H1 (cell line): ENCODE measurements around the gene THADA. TPM values are rescaled to one million over a fixed set of nuclear protein-coding genes. Genes with fewer than 3 reads are reported as not detected.

Experiments used
- CTCF ChIA-PET: fragments of 300-600 bp; sonication (Branson Sonifier 250); formaldehyde crosslinking; loops from one replicate; lab custom pipeline; 2021; ENCODE audit not compliant: partially characterized antibody; lab: Charles Lee
- POLR2A ChIA-PET: fragments of 300-600 bp; sonication (Branson Sonifier 250); formaldehyde crosslinking; loops from one replicate; lab custom pipeline; 2021; ENCODE audit warnings: inconsistent platforms; ENCODE audit not compliant: partially characterized antibody; lab: Charles Lee
- DNase-seq, 2 experiments: peaks; one replicate each; pipeline versions ENCODE4 v3.0.0 to v3.0.0-alpha.2; 2010 to 2022; ENCODE audit warnings: low spot score in 2 of 2, low read depth in 1 of 2, mixed read lengths in 1 of 2
- FAIRE-seq: peaks from 2 replicates; lab custom pipeline; 2011; peaks lifted over from hg19 to GRCh38; lab: Jason Lieb, UNC
- H2AFZ ChIP-seq: 2 replicates; pipeline ENCODE4 v1.8.1; 2012; ENCODE audit warnings: low read length, inconsistent platforms
- H2AK5ac ChIP-seq: 2 replicates; pipeline ENCODE4 v1.6.1; 2013; ENCODE audit warnings: low read depth, low read length
- H2BK120ac ChIP-seq: replicated peaks from 2 replicates; pipeline ENCODE3; 2013; ENCODE audit warnings: low read depth, low read length, inconsistent platforms
- H2BK12ac ChIP-seq: 2 replicates; pipeline ENCODE4 v1.6.1; 2013; ENCODE audit warnings: low read depth, low read length
- H2BK15ac ChIP-seq: 2 replicates; pipeline ENCODE4 v1.6.1; 2013; ENCODE audit warnings: low read length
- H2BK20ac ChIP-seq: 2 replicates; pipeline ENCODE4 v1.6.1; 2013; ENCODE audit warnings: low read length
- H2BK5ac ChIP-seq: 2 replicates; pipeline ENCODE4 v1.6.1; 2013; ENCODE audit warnings: low read depth, low read length
- H3K14ac ChIP-seq: 2 replicates; pipeline ENCODE4 v1.6.1; 2013; ENCODE audit warnings: inconsistent platforms; ENCODE audit not compliant: insufficient read length
- H3K18ac ChIP-seq: 2 replicates; pipeline ENCODE4 v1.6.1; 2013; ENCODE audit warnings: low read length; ENCODE audit errors: extremely low read depth
- H3K23ac ChIP-seq: 2 replicates; pipeline ENCODE4 v1.6.1; 2013; ENCODE audit warnings: inconsistent platforms; ENCODE audit not compliant: insufficient read length
- H3K23me2 ChIP-seq: 2 replicates; pipeline ENCODE4 v1.6.1; 2013; ENCODE audit warnings: low read depth, low read length
- H3K27ac ChIP-seq: 2 replicates; pipeline ENCODE4 v1.6.1; 2011; ENCODE audit warnings: low read depth, low read length, inconsistent platforms
- H3K27me3 ChIP-seq, 4 experiments: replicated peaks in 1 of 4; 1 replicate in 1 of 4; 2 replicates in 3 of 4; pipeline versions ENCODE4 v1.6.1 to v1.8.1; 2011 to 2013; ENCODE audit warnings: low read length in 3 of 4, mild to moderate bottlenecking in 3 of 4, inconsistent platforms in 2 of 4, mixed read lengths in 2 of 4, moderate library complexity in 1 of 4; ENCODE audit not compliant: control insufficient read depth in 3 of 4, insufficient read depth in 3 of 4; ENCODE audit errors: extremely low read depth in 1 of 4
- H3K36me3 ChIP-seq, 4 experiments: 2 replicates each; pipeline versions ENCODE4 v1.6.1 to v1.8.1; 2011 to 2013; ENCODE audit warnings: mild to moderate bottlenecking in 4 of 4, low read length in 3 of 4, moderate library complexity in 2 of 4, control low read depth in 1 of 4, inconsistent platforms in 1 of 4; ENCODE audit not compliant: insufficient read depth in 4 of 4, control insufficient read depth in 2 of 4
- H3K4ac ChIP-seq: replicated peaks from 2 replicates; pipeline ENCODE3; 2013; ENCODE audit warnings: low read length, low read depth, mixed read lengths, inconsistent platforms; ENCODE audit not compliant: insufficient read length
- H3K4me1 ChIP-seq, 4 experiments: replicated peaks in 1 of 4; 1 replicate in 1 of 4; 2 replicates in 3 of 4; pipeline versions ENCODE4 v1.6.1 to v1.8.1; 2011 to 2013; ENCODE audit warnings: low read length in 3 of 4, inconsistent platforms in 2 of 4, mixed read lengths in 1 of 4; ENCODE audit not compliant: insufficient read depth in 4 of 4, control insufficient read depth in 3 of 4
- H3K4me2 ChIP-seq, 2 experiments: 2 replicates each; pipeline versions ENCODE4 v1.6.1 to v1.8.1; 2011 to 2013; ENCODE audit warnings: low read depth in 2 of 2, low read length in 2 of 2, control low read depth in 1 of 2, inconsistent platforms in 1 of 2, mild to moderate bottlenecking in 1 of 2; ENCODE audit not compliant: insufficient read depth in 1 of 2
- H3K4me3 ChIP-seq, 4 experiments: fragments of 200-600, 300-600 bp in 1 of 4; sonication (generic), shearing (Covaris generic), sonication (Bioruptor Twin) in 1 of 4; 2 replicates each; pipeline versions ENCODE4 v1.5.1 to v1.8.1; 2011 to 2016; ENCODE audit warnings: low read length in 4 of 4, low read depth in 3 of 4, control low read depth in 2 of 4, inconsistent platforms in 2 of 4, mild to moderate bottlenecking in 2 of 4, mixed read lengths in 1 of 4, moderate library complexity in 1 of 4; ENCODE audit not compliant: insufficient read depth in 2 of 4; ENCODE audit errors: extremely low read depth in 1 of 4
- H3K56ac ChIP-seq: replicated peaks from 2 replicates; pipeline ENCODE3; 2013; ENCODE audit warnings: low read depth, mild to moderate bottlenecking, mixed read lengths, low read length, inconsistent platforms; ENCODE audit not compliant: insufficient read length
- H3K79me1 ChIP-seq: 2 replicates; pipeline ENCODE4 v1.6.1; 2013; ENCODE audit warnings: low read depth, low read length, control low read depth
- H3K79me2 ChIP-seq, 2 experiments: 2 replicates each; pipeline versions ENCODE4 v1.6.1 to v1.8.1; 2012 to 2013; ENCODE audit warnings: low read length in 2 of 2, mild to moderate bottlenecking in 2 of 2, inconsistent platforms in 1 of 2; ENCODE audit not compliant: insufficient read depth in 2 of 2, control insufficient read depth in 1 of 2
- H3K9ac ChIP-seq, 4 experiments: replicated peaks in 1 of 4; 1 replicate in 1 of 4; 2 replicates in 3 of 4; pipeline versions ENCODE4 v1.6.1 to v1.8.1; 2011 to 2013; ENCODE audit warnings: low read depth in 3 of 4, low read length in 3 of 4, control low read depth in 2 of 4, mild to moderate bottlenecking in 2 of 4, moderate library complexity in 2 of 4, inconsistent platforms in 1 of 4; ENCODE audit errors: extremely low read depth in 1 of 4
- H3K9me3 ChIP-seq, 2 experiments: 2 replicates each; pipeline versions ENCODE4 v1.6.1 to v1.8.1; 2012 to 2013; ENCODE audit warnings: mild to moderate bottlenecking in 2 of 2, moderate library complexity in 2 of 2, control low read depth in 1 of 2, inconsistent platforms in 1 of 2, low read depth in 1 of 2, low read length in 1 of 2, mixed read lengths in 1 of 2; ENCODE audit not compliant: insufficient read depth in 2 of 2
- H4K20me1 ChIP-seq, 2 experiments: replicated peaks in 1 of 2; 2 replicates each; pipeline versions ENCODE3 to v1.8.1; 2011 to 2013; ENCODE audit warnings: inconsistent platforms in 2 of 2, low read length in 2 of 2, mild to moderate bottlenecking in 1 of 2; ENCODE audit not compliant: insufficient read depth in 2 of 2, control insufficient read depth in 1 of 2
- H4K5ac ChIP-seq: 2 replicates; pipeline ENCODE4 v1.6.1; 2013; ENCODE audit warnings: low read length, low read depth, mixed read lengths, inconsistent platforms; ENCODE audit not compliant: insufficient read length
- H4K8ac ChIP-seq: 2 replicates; pipeline ENCODE4 v1.8.0; 2013; ENCODE audit warnings: mild to moderate bottlenecking, moderate library complexity, low read length, inconsistent platforms; ENCODE audit not compliant: insufficient read depth; ENCODE audit errors: extremely low read depth
- H4K91ac ChIP-seq: replicated peaks from 2 replicates; pipeline ENCODE3; 2013; ENCODE audit warnings: low read length, mixed read lengths, inconsistent platforms; ENCODE audit not compliant: insufficient read length
- CBX8 ChIP-seq: fragments of 300-800, 300-1000 bp; sonication (generic); IDR thresholded peaks from 2 replicates; pipeline ENCODE4 v1.7.1; 2016; ENCODE audit warnings: low read depth, low read length, borderline replicate concordance
- RAD21 ChIP-seq, 2 experiments: IDR thresholded peaks in 1 of 2; conservative IDR thresholded peaks in 1 of 2; 2 replicates each; pipeline ENCODE4 v1.6.1; 2011; ENCODE audit warnings: low read depth in 2 of 2, low read length in 2 of 2, improper control_type of control experiment in 1 of 2, inconsistent platforms in 1 of 2, mild to moderate bottlenecking in 1 of 2, moderate library complexity in 1 of 2
- WGBS, 2 experiments: shearing (Covaris generic) in 1 of 2; methylation state at CpG; one replicate each; pipeline versions ENCODE4 v1.1.6 to v1.1.7; 2013 to 2015; ENCODE audit warnings: low lambda C conversion rate in 2 of 2, mixed read lengths in 2 of 2, inconsistent platforms in 1 of 2, low coverage in 1 of 2, missing lambda C conversion rate in 1 of 2; ENCODE audit not compliant: insufficient replicate concordance in 2 of 2, insufficient coverage in 1 of 2, insufficient read length in 1 of 2; ENCODE audit errors: extremely low coverage in 1 of 2, missing lambda C conversion rate in 1 of 2; 5-methylcytosine and 5-hydroxymethylcytosine counted together
- polyA plus RNA-seq, 7 experiments: library from polyadenylated mRNA; depleted of rRNA in 3 of 7; stranded (reverse) in 5 of 7; unstranded in 2 of 7; fragments of >200 nt in 5 of 7; fragments of 200-250 nt in 2 of 7; gene quantifications; 1 replicate in 5 of 7; 2 replicates in 1 of 7; 4 replicates in 1 of 7; pipeline versions ENCODE4 v1.2.1 to v1.2.3, GENCODE V29; 2011 to 2013; ENCODE audit warnings: missing spikeins in 2 of 7, mixed read lengths in 2 of 7
- total RNA-seq: library from RNA; stranded (reverse); fragmentation: NEBNext Ultra II Directional; extraction: Animal tissue kit (Norgen Biotek cat#: 25700); gene quantifications from 2 replicates; pipeline ENCODE4 v1.2.1, GENCODE V29; 2021
- TF ChIP-seq, protein P1 (sequence below), 3 experiments: IDR thresholded peaks; 1 replicate in 2 of 3; 2 replicates in 1 of 3; pipeline versions ENCODE4 v1.5.1 to v1.6.1; 2011; ENCODE audit warnings: low read length in 3 of 3, mild to moderate bottlenecking in 3 of 3, inconsistent platforms in 2 of 3, low read depth in 1 of 3, moderate library complexity in 1 of 3; ENCODE audit not compliant: insufficient read depth in 1 of 3; ENCODE audit errors: control extremely low read depth in 1 of 3

The THADA gene
- total and polyA plus RNA-seq, 2 of the 8 experiments (the other 6 are each of a cell fraction or from before 2014, with no cell fraction given): 22.4 to 26.8 TPM

DNA sequence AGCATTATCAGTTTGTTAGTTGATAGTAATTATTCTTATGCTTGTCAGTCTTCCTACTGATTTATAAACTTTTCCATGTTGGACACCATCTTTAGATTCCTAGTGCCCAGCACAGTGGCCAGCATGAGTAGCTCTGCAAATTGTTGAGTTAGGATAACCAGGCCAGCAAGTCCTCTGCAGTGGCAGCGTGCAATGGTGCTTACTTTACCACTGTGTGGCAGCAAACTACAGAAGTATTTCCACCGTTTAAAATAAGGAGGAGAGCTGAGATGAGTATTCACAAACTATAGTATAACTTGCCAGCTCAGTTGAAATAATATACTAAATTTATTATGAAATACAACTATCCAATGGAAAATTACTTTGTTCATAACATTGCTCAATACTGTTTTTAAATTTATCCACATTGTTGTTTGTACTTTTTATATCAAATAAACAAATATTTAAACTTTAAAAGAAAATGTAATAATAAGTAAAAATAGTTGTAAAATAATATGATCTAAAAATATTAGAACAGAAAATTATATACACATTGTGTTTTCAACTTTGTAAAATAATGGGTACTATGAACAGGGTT lies 9.3 kb upstream of the THADA start:
- Histone ChIP-seq H3K79me2 (no peaks in the 10 kb centered on the region), H2BK15ac (no peak overlapping the region), H3K56ac (no peak overlapping the region), H3K79me1 (no peaks in the 10 kb centered on the region), H4K20me1 (no peaks in the 10 kb centered on the region), H2BK120ac (no peak overlapping the region), H2AK5ac (no peak overlapping the region), H3K18ac (no peak overlapping the region), H2BK20ac (no peak overlapping the region), H3K4me2 (no peak overlapping the region), H2BK5ac (no peak overlapping the region), H3K23ac (no peak overlapping the region), H3K4me3 (no peak overlapping the region), H3K4ac (no peak overlapping the region), H2AFZ (no peak overlapping the region), H3K36me3 (no peaks in the 10 kb centered on the region), H3K9me3 (no peaks in the 10 kb centered on the region), H3K4me1 (peaks cover 0 to 4% (median under 1%) of the 10 kb centered on the region in 4 experiments; a peak in 2 of 7 replicates), H2BK12ac (no peak overlapping the region), H3K27me3 (no peaks in the 10 kb centered on the region), H4K5ac (no peak overlapping the region), H4K91ac (no peak overlapping the region), H3K14ac (no peak overlapping the region), H3K9ac (no peak overlapping the region), H3K23me2 (no peaks in the 10 kb centered on the region), H4K8ac (no peak overlapping the region), H3K27ac (no peak overlapping the region)
- no peak for TF ChIP-seq CBX8
- peak; percentile 64 to 68 for TF ChIP-seq RAD21 (IDR thresholded peaks at IDR 0.05 in 1 of 2, conservative IDR thresholded peaks at IDR 0.05 in 1 of 2; ENCODE audit: low read depth in 2 of 2, low read length in 2 of 2)
- TF ChIP-seq, protein P1, sequence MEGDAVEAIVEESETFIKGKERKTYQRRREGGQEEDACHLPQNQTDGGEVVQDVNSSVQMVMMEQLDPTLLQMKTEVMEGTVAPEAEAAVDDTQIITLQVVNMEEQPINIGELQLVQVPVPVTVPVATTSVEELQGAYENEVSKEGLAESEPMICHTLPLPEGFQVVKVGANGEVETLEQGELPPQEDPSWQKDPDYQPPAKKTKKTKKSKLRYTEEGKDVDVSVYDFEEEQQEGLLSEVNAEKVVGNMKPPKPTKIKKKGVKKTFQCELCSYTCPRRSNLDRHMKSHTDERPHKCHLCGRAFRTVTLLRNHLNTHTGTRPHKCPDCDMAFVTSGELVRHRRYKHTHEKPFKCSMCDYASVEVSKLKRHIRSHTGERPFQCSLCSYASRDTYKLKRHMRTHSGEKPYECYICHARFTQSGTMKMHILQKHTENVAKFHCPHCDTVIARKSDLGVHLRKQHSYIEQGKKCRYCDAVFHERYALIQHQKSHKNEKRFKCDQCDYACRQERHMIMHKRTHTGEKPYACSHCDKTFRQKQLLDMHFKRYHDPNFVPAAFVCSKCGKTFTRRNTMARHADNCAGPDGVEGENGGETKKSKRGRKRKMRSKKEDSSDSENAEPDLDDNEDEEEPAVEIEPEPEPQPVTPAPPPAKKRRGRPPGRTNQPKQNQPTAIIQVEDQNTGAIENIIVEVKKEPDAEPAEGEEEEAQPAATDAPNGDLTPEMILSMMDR (IDR thresholded peaks at IDR 0.05; ENCODE audit: control extremely low read depth in 1 of 3, insufficient read depth in 1 of 3, low read depth in 1 of 3, low read length in 3 of 3): peak; percentile 44 to 73 (median 64)
- 43% methylated on average over 2 of the region's 2 CpGs; no CpG with 5 or more reads in 1 of the 2 experiments for WGBS, 2 experiments
- DNase-seq: no peak
- peak; percentile 45 for FAIRE-seq
- ChIA-PET POLR2A (interaction anchor here (0.8 to 2.2 kb wide), 2 partner anchors 9 to 273 kb away, joined by 3 to 14 read pairs; partner anchors contain the start of gene THADA), CTCF (interaction anchor here (0.6 to 1.9 kb wide), 13 partner anchors 9 to 755 kb away, joined by 3 to 7 read pairs (median 3); no protein-coding TSS in a partner anchor)
